GM20431 (cell line): ENCODE measurements around the gene TMEM233.

Source experiments
- in situ Hi-C: fragments of 300-500 bp; cut with MseI, MboI; formaldehyde crosslinking; loops from one replicate; pipeline ENCODE4 v1.15.0; 2020; ENCODE audit warnings: low sequenced_read_pairs; ENCODE audit not compliant: unreplicated experiment

The TMEM233 gene

DNA sequence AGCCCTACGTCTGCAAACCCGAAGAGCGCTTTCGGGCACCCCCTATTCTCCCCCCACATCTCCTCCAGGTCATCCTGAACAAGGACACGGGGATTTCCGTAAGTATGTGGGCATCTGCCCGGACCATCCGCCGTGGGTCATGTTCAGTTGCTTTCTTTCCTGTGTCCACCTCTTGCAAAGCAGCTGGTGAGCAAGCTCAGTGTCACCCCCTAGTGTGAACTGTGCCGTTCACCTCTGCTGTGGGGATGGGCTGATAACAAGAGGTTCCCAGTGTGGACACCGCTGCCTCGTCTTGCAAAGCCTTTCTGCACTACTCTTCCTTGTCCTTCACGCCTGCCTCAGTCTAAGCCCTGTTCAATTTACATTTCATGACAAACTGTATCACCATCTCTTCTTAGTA is 83.0 kb downstream of the TMEM233 start:
- in situ Hi-C loops: no loop called here

- in situ Hi-C loops: no loop called here
Observed at GRCh38 chr12:119678459-119678858, 84.9 kb downstream of the TMEM233 start.

DNA sequence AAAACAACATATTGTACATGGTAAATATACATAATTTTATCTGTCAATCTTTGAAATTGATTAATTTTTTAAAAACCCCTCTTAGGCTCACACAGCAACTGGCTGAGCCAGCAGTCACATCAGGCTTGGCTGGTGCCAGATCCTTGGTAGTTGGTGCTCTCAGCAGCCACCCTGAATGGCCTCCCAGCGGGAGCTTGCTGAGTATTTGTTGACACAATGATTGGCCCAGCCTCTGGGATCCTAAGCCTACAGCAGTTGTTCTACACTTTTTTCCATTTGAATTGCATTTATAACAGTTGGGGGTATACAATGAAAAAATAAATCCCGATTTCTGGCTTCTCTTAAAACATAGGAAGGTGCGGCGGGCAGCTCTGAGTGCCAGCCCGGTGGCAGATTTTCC is 85.5 kb downstream of the TMEM233 start:
- in situ Hi-C loops: no loop called here

GRCh38 chr12:119679490-119679889 is 85.9 kb downstream of the TMEM233 start:
- in situ Hi-C loops: no loop called here

DNA sequence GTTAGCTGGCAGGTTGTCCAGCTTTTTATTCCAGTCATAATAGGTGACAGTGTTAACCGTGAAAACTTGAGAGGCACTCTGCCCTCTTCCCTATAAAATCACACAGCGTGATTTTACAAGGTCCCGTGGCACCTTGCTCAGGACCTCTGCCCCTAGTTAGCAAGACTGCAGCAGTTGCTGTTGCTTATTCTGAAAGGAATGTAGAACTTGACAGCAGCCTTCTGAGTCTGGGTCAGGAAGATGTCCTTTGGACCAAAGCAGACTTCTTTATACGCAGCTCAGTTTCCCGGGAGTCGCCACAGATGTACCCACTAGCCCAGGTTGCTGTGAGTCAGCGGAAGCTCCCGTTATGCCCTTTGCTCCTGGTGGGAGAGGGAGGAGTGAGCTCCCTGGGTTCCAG is 87.5 kb downstream of the TMEM233 start:
- in situ Hi-C loops: no loop called here

DNA sequence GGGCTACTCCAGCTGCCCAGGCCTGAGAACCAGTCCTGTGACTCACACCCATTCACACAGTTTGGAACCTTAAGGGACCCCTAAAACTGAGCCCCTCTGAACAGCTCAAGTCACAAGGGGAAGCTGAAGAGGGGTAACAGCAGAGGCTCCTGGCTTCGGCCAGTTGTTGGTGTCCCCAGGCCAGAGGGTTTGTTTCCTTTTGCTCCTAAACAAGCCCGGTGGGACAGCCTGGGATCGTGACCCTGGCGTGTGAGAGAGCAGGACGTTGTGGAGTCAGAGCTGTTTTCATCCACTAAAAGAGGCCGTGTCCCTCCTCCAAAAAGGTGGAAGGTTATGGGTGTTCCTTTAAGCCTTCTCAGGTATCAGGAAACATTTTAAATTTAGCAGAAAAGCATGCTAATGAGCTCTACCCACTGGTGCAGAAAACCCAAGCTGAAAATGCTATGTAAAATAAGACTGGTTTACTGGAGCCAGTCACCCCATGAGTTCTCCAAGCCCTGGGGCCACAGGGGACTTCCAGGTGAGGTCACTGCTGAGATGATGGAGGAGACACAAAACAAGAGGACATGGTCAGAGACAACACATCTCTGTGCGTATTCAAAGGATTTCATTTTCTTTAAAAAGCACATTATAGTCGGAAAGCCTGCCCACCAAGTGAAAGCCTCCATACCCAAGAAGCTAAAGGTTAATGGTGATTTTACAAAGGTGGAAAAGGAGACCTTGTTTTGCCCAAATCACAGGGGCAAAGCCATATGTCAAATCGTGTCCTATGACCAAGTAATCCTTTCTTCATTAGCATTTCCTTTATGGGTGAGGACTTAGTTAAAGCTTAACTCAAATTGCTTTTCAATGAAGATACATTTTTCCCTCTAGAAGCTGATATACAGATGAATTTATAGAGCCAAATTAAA is 88.4 kb downstream of the TMEM233 start:
- in situ Hi-C loops: no loop called here

GRCh38 chr12:119682639-119683252 is 89.2 kb downstream of the TMEM233 start:
- in situ Hi-C loops: no loop called here

- in situ Hi-C loops: no loop called here
Observed at GRCh38 chr12:119683413-119683812, 89.8 kb downstream of the TMEM233 start.

DNA sequence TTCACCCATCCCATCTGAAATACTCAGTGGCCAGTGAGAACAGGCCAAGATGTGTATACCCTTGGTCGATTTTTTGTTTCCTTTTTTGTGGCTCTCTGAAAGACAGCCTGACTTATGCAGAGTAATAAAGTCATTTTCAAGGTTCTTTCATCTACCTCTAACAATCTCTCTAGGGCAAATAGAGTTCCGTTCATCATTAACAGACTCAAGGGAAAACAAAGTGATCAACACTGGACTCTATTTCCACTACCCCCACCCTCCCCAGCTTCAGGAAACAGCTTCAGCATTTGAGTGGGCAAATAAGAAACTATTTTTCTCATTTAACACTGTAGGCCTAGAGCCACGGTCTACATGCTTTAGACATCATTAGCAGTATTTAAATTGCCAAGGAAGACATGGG is 90.2 kb downstream of the TMEM233 start:
- in situ Hi-C loops: no loop called here

DNA sequence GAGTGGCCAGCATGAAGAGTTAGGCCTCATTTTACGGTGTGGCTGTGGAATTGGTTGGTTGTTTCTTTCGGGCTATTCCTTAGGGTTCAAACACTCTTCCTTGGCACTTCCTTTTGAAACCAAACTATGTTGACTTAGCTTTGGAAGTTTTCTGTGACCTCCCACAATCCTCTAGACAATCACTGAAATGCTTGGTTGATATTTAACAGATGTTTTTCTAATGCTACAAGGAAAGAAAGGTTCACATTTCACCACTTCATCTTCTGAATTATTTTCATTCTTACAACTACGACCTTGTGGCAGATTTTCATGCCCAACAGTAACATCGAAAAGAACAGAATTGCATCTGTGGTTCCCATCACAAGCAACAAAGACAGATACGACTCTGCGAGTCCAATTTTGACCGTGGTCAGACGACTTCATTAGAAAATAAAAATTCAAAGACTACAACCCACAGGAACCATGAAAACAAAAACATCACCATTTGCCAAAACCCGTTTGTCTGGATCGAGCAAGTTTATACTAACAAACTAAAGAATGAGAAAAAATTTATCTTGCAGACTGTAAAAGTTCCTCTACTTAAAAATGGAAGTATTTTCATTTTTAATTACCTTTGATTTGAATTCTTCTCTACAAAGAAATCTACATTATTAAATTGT is 91.3 kb downstream of the TMEM233 start:
- in situ Hi-C loops: no loop called here

DNA sequence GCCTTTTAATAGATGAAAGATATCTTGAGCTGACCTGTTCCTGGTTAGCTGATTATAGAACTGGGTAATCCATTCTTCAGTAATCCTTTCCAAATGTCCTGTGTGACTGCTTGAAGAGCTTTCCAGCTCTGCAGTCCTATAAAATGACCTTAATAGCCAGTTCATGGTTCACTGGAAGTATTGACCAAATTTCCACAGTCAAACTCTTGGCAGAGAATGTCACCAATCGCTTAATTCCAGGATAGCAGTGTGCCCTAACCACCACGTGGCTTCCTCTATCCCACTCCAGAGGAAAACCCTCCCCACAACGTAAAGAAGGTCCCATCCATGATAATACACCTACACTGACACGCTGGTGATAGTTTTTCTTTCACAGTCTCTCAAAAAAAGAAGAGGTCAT is 91.8 kb downstream of the TMEM233 start:
- in situ Hi-C loops: no loop called here

DNA sequence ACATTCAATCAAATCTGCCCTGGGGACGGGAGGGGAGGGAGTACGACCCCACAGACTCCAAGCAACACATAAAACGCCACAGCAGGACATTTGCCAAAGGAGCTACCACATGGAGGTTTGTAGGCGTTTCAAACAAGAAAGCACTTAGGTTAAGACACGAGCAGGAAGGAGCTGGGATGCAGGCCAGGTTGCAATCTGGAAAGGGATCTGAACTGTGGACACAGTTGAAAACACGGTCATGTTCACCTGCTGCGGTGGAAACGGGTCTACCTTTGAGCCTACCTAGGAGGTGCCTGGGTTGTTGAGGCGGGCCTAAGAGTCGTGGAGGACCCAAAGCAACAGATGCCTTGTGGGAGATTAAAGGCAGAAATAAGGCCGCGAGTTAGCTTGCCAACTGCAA is 92.8 kb downstream of the TMEM233 start:
- in situ Hi-C loops: no loop called here

DNA sequence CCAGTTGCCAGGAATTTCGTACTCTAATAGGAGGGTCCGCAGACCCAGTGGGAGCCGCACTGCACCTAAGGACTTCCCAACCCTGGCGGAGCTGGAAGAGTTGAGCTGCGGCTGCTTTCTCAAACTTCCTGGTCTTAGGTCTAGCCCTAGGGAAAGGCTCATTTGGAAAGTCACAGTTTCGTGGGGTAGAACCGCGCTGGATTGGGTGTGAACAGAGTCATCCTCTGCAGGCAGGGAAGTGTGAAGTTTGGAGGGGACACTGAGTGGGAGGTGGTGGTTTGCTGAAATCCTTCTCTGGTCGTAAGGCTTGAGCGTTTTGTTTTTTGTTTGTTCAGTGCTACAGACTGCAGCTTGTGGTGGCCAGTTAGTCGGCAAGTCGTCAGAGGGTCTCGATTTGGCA is 93.2 kb downstream of the TMEM233 start:
- in situ Hi-C loops: no loop called here

DNA sequence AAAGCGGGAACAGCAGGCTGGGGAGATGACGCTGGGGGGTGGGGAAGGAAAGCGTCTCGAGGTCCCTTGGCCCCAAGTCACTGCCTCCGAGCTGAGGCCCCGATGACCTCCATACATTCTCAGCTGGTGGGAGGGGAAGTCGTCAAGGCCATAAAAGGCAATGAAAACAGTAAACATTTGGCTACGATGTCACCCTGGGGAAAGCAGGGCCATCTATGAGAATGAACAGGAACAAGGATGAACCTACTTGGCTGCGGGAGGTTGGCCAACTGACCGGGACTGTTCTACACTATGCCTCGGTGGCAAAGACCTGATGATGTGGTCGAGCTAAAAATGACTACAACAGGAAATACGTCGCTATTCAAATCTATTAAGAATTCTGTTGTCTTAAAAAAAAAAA is 93.8 kb downstream of the TMEM233 start:
- in situ Hi-C loops: no loop called here

DNA sequence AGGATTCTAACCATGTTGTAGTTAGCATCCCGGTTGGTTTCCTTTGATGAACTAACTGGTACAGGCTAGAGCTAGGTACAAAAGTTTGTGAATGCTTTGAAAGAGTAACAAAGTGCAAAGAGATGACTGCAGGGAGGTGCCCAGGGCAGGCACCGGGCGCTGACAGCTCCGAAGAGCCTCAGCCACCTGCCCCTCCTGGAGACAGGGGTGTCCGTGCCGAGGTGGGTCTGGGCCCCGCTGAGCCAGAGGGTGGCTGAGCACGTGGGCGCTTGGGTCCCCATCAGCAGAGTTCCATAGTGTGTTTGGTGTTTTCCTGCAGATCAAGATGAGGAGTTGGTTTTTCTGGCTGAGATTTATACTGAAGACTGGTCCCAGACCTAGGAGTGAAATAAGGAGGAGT is 94.3 kb downstream of the TMEM233 start:
- in situ Hi-C loops: no loop called here

DNA sequence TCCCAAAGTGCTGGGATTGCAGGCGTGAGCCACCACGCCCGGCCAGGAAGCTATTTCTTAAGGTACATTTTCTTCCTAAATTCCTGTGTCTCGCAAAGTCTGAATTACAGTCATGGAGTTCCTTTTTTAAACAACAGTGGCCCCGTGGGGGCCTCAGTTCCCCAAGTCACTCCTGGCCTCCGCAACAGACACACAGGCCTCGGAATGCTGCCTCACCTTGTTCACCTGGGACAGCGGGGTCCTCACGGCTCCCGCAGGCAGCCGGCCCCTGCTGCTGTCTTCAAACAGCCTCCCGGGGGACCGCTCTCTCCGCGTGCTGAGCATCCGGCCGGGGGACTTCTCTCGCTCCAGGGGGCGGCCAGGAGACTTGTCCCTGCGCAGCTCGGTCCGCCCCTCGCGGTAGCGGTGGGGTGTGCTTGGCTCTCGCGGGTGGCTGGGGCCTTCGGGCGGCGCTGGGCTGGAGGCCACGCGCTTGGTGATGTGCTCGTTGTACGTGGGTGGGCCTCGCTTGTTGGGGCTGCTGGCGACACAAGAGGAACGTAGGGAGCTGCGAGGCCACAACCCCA is 96.4 kb downstream of the TMEM233 start:
- in situ Hi-C loops: no loop called here

DNA sequence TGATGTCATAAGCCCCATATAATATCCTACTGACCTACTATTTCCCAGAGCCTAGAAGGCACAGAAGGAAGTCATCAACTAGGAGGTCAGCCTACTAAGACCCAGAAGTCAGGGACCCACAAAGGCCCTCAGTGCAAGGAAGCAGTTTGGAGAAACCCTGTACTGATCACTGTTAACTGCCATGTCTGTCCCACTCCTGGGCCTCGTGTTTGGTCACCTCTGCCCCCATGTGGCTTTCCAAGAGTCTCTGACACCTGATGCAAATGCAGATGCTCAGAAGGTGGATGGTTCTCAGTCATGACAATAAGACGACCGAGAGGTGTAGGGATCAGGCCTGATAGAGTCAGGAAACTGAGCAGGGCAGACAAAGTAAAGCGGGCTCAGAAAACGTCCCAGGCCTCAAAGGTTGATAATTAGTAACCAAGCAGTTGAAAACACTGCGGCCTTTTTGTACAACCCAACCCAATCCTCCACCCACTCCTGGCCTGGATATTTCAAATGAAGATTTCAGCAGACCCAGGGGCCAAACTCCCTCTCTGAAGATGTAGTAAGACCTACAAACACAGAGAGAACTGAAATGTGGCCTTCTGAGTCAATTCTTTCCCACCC is 97.7 kb downstream of the TMEM233 start:
- in situ Hi-C loops: no loop called here

DNA sequence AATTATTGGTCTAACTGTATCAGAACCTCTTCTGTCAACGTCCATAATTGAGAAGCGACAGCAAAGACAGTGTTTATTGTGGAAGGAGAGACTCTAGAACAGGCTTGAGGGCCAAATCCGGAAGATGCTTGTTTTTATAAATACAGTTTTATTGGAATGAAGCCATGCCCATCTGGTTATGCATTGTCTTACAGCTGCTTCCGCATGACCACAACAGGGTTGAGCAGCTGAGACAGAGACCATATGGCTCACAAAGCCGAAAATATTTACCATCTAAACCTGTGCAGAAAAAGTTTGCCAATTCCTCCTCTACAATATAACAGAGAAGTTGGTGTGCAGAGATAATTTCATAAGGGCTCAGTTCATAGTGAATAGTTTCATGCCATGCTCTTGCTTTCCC is 98.8 kb downstream of the TMEM233 start:
- in situ Hi-C loops: no loop called here
